K562 (cell line): Measurements from ENCODE around the gene SAMD8. TPM values are rescaled to one million over a fixed set of nuclear protein-coding genes. Genes with fewer than 3 reads are reported as not detected.

Experiments used
- HCFC1 ChIP-seq: IDR thresholded peaks from 2 replicates; pipeline ENCODE4 v1.6.1; 2012; ENCODE audit warnings: low read depth, low read length, improper control_type of control experiment
- HMGN3 ChIP-seq: IDR thresholded peaks from 2 replicates; pipeline ENCODE4 v1.6.1; 2011; ENCODE audit warnings: borderline replicate concordance, low read depth, mild to moderate bottlenecking, mixed read lengths, low read length; ENCODE audit not compliant: insufficient read length; ENCODE audit errors: extremely low read depth
- XRCC3 ChIP-seq: fragments of 450-650 bp; IDR thresholded peaks from 2 replicates; pipeline ENCODE4 v1.6.1; 2017; ENCODE audit warnings: mild to moderate bottlenecking, moderate library complexity
- ZNF830 ChIP-seq: fragments of 250-450 bp; sonication (Bioruptor Pico); IDR thresholded peaks from 2 replicates; pipeline ENCODE4 v1.5.0; 2021; ENCODE audit warnings: mild to moderate bottlenecking
- ZSCAN32 ChIP-seq: fragments of 450-650 bp; formaldehyde crosslinking; IDR thresholded peaks from 2 replicates; pipeline ENCODE4 v1.4.0; 2020; ENCODE audit warnings: mild to moderate bottlenecking, moderate library complexity
- polyA plus RNA-seq, 8 experiments: library from polyadenylated mRNA; depleted of rRNA in 4 of 8; stranded (reverse) in 5 of 8; unstranded in 3 of 8; fragments of >200 nt; fragmentation: Nextera tagmentation in 2 of 8; fragmentation: Illumina TruSeq in 1 of 8; extraction: Ambion mirVana in 2 of 8; extraction: Trizol in 1 of 8; gene quantifications; 2 replicates each; pipeline versions ENCODE4 v1.2.1 to v1.2.3, GENCODE V29; 2011 to 2014; ENCODE audit warnings: inconsistent platforms in 1 of 8, missing spikeins in 1 of 8
- total RNA-seq, 7 experiments: library from RNA; depleted of rRNA in 6 of 7; stranded (reverse); fragments of >200 nt in 6 of 7; fragmentation: Illumina TruSeq in 2 of 7; extraction: Trizol in 2 of 7; gene quantifications; 2 replicates each; pipeline versions ENCODE4 v1.2.1 to v1.2.3, GENCODE V29; 2011 to 2021; ENCODE audit warnings: low replicate concordance in 1 of 7
- TF ChIP-seq, protein P1 (sequence below): sonication (generic); formaldehyde crosslinking; IDR thresholded peaks from 2 replicates; pipeline ENCODE4 v1.8.0; 2022; ENCODE audit warnings: mild to moderate bottlenecking, missing genetic modification reagents
- TF ChIP-seq, protein P2 (sequence below): sonication (generic); formaldehyde crosslinking; IDR thresholded peaks from 2 replicates; pipeline ENCODE4 v1.8.1; 2023; ENCODE audit warnings: missing genetic modification reagents, mild to moderate bottlenecking, borderline replicate concordance
- TF ChIP-seq, protein P3 (sequence below): fragments of 250-450 bp; sonication (Bioruptor Pico); IDR thresholded peaks from 2 replicates; pipeline ENCODE4 v1.4.0; 2020
- TF ChIP-seq, protein P4 (sequence below): fragments of 250-450 bp; sonication (Bioruptor Pico); IDR thresholded peaks from 2 replicates; pipeline ENCODE4 v1.8.0; 2022; ENCODE audit warnings: inconsistent platforms, mild to moderate bottlenecking, moderate library complexity, borderline replicate concordance

SAMD8 gene
- total and polyA plus RNA-seq, 9 of the 15 experiments (the other 6 are each of a cell fraction or from before 2014, with no cell fraction given): 2.7 to 16.1 (median 6.2) TPM

DNA sequence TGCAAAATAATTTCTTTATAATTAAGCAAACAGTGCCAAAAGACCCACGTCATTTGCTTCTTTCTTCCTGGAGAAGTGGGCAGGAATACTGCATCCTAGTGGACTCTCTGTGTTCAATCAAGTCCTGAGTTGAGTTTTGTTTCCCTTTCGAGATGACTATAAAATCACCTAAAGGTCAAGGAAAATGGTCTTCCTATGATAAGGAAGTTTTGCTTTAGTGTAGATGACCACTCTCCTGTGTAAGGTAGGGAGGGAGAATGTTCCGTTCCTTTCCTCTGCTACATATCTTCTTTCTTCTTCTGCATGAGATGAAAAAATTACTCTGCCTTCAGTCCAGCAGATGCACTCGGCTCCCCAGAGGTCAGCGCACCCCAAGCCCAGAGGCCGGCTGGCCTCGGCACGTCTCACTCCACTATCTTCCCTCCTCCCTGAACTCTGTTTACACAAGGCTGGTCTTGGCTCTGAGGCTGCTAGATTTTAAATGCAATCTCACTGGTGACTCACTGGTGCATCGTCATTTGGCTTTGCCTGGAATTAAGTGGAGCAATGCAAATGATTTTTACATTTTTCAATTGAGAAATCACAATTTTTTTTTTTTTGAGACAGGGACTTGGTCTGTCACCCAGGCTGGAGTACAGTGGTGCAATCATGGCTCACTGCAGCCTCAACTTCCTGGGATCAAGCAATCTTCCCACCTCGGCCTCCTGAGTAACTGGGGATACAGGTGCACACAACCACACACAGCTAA is 80.5 kb downstream of the SAMD8 start (continued):
- TF ChIP-seq, protein P1, sequence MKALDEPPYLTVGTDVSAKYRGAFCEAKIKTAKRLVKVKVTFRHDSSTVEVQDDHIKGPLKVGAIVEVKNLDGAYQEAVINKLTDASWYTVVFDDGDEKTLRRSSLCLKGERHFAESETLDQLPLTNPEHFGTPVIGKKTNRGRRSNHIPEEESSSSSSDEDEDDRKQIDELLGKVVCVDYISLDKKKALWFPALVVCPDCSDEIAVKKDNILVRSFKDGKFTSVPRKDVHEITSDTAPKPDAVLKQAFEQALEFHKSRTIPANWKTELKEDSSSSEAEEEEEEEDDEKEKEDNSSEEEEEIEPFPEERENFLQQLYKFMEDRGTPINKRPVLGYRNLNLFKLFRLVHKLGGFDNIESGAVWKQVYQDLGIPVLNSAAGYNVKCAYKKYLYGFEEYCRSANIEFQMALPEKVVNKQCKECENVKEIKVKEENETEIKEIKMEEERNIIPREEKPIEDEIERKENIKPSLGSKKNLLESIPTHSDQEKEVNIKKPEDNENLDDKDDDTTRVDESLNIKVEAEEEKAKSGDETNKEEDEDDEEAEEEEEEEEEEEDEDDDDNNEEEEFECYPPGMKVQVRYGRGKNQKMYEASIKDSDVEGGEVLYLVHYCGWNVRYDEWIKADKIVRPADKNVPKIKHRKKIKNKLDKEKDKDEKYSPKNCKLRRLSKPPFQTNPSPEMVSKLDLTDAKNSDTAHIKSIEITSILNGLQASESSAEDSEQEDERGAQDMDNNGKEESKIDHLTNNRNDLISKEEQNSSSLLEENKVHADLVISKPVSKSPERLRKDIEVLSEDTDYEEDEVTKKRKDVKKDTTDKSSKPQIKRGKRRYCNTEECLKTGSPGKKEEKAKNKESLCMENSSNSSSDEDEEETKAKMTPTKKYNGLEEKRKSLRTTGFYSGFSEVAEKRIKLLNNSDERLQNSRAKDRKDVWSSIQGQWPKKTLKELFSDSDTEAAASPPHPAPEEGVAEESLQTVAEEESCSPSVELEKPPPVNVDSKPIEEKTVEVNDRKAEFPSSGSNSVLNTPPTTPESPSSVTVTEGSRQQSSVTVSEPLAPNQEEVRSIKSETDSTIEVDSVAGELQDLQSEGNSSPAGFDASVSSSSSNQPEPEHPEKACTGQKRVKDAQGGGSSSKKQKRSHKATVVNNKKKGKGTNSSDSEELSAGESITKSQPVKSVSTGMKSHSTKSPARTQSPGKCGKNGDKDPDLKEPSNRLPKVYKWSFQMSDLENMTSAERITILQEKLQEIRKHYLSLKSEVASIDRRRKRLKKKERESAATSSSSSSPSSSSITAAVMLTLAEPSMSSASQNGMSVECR (CRISPR knock-in tag): no peak
- TF ChIP-seq, protein P2, sequence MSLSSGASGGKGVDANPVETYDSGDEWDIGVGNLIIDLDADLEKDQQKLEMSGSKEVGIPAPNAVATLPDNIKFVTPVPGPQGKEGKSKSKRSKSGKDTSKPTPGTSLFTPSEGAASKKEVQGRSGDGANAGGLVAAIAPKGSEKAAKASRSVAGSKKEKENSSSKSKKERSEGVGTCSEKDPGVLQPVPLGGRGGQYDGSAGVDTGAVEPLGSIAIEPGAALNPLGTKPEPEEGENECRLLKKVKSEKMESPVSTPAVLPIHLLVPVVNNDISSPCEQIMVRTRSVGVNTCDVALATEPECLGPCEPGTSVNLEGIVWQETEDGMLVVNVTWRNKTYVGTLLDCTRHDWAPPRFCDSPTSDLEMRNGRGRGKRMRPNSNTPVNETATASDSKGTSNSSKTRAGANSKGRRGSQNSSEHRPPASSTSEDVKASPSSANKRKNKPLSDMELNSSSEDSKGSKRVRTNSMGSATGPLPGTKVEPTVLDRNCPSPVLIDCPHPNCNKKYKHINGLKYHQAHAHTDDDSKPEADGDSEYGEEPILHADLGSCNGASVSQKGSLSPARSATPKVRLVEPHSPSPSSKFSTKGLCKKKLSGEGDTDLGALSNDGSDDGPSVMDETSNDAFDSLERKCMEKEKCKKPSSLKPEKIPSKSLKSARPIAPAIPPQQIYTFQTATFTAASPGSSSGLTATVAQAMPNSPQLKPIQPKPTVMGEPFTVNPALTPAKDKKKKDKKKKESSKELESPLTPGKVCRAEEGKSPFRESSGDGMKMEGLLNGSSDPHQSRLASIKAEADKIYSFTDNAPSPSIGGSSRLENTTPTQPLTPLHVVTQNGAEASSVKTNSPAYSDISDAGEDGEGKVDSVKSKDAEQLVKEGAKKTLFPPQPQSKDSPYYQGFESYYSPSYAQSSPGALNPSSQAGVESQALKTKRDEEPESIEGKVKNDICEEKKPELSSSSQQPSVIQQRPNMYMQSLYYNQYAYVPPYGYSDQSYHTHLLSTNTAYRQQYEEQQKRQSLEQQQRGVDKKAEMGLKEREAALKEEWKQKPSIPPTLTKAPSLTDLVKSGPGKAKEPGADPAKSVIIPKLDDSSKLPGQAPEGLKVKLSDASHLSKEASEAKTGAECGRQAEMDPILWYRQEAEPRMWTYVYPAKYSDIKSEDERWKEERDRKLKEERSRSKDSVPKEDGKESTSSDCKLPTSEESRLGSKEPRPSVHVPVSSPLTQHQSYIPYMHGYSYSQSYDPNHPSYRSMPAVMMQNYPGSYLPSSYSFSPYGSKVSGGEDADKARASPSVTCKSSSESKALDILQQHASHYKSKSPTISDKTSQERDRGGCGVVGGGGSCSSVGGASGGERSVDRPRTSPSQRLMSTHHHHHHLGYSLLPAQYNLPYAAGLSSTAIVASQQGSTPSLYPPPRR (CRISPR knock-in tag): no peak
- TF ChIP-seq HMGN3 (peak; percentile 93), XRCC3 (no peak), ZNF830 (CRISPR knock-in tag) (no peak), HCFC1 (no peak; the same call in 1 of the 2 replicates), ZSCAN32 (CRISPR knock-in tag) (no peak)
- TF ChIP-seq, protein P3, sequence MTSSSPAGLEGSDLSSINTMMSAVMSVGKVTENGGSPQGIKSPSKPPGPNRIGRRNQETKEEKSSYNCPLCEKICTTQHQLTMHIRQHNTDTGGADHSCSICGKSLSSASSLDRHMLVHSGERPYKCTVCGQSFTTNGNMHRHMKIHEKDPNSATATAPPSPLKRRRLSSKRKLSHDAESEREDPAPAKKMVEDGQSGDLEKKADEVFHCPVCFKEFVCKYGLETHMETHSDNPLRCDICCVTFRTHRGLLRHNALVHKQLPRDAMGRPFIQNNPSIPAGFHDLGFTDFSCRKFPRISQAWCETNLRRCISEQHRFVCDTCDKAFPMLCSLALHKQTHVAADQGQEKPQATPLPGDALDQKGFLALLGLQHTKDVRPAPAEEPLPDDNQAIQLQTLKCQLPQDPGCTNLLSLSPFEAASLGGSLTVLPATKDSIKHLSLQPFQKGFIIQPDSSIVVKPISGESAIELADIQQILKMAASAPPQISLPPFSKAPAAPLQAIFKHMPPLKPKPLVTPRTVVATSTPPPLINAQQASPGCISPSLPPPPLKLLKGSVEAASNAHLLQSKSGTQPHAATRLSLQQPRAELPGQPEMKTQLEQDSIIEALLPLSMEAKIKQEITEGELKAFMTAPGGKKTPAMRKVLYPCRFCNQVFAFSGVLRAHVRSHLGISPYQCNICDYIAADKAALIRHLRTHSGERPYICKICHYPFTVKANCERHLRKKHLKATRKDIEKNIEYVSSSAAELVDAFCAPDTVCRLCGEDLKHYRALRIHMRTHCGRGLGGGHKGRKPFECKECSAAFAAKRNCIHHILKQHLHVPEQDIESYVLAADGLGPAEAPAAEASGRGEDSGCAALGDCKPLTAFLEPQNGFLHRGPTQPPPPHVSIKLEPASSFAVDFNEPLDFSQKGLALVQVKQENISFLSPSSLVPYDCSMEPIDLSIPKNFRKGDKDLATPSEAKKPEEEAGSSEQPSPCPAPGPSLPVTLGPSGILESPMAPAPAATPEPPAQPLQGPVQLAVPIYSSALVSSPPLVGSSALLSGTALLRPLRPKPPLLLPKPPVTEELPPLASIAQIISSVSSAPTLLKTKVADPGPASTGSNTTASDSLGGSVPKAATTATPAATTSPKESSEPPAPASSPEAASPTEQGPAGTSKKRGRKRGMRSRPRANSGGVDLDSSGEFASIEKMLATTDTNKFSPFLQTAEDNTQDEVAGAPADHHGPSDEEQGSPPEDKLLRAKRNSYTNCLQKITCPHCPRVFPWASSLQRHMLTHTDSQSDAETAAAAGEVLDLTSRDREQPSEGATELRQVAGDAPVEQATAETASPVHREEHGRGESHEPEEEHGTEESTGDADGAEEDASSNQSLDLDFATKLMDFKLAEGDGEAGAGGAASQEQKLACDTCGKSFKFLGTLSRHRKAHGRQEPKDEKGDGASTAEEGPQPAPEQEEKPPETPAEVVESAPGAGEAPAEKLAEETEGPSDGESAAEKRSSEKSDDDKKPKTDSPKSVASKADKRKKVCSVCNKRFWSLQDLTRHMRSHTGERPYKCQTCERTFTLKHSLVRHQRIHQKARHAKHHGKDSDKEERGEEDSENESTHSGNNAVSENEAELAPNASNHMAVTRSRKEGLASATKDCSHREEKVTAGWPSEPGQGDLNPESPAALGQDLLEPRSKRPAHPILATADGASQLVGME (CRISPR knock-in tag): no peak
- TF ChIP-seq, protein P4, sequence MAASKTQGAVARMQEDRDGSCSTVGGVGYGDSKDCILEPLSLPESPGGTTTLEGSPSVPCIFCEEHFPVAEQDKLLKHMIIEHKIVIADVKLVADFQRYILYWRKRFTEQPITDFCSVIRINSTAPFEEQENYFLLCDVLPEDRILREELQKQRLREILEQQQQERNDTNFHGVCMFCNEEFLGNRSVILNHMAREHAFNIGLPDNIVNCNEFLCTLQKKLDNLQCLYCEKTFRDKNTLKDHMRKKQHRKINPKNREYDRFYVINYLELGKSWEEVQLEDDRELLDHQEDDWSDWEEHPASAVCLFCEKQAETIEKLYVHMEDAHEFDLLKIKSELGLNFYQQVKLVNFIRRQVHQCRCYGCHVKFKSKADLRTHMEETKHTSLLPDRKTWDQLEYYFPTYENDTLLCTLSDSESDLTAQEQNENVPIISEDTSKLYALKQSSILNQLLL (CRISPR knock-in tag): no peak
